UCSD-AML1 (cell line): ENCODE measurements around the gene GPR180.

Experiments used
- DNase-seq: peaks from one replicate; lab custom pipeline; 2025; ENCODE audit not compliant: unreplicated experiment; lab: John Stamatoyannopoulos, UW

Gene GPR180

GRCh38 chr13:94601446-94602431, at the start of gene GPR180:
TSS of gene GPR180 (plus strand) at chr13:94601857. CDS start at chr13:94601928, 71 bp downstream.
- DNase-seq = peak; percentile 96

GRCh38 chr13:94552095-94552494, 49.6 kb upstream of the GPR180 start:
- no peak for DNase-seq

DNA sequence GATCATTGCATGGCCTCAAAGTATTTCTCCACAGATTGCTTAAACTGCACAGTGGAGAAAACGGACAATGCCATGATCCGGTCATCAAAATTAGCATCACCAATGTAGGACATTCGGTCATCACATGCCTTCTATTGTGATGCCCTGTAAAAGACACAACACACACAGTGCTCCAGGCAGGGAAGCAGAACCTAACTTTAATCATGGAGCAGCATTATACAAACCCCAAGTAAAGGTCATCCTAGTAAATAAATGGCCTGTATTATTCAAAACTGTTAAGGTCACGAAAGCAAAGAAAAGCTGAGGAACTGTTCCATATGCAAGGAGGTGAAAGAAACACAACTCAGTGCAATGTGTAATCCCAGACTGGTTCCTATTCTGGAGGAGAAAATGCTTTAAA, 47.9 kb upstream of the GPR180 start:
- DNase-seq = no peak

DNA sequence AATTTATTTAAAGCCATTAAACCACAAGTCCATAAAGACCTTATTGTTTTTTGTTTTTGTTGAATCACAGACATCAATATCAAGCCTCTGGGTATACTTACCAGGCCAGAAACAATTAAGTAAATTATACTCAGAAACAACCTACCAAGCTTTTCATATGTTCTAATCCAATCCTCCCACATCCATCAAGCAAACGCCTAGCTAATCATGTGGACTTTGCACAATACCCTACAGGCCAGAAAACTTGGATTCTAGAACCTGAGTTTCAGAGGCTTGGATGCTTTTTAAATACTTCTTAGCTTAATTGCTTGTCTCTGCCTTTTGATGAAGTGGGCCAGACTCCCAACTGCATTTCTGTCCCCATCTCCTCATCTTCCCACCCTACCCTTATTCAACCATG, 45.6 kb upstream of the GPR180 start:
- DNase-seq = no peak

DNA sequence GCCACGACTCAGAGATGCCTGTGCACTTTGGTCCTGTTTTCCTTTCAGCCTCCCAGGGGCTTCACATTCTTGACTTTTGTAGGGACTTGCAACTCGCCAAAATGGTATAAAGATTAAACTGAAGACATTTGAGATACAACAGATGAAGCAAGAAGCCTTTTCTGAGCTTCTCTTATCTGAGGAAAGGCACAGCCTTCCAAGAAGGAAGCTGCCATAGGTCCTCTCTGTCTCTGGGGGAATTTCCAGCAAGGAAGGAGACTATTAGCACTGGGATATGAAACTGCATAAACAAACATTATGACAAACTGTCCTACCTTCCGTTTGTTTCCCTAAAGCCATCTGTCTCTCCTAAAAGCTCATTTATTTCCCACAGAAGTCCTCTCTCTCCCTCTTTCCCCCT, 45.0 kb upstream of the GPR180 start:
- DNase-seq = no peak

- no peak for DNase-seq
Measured at GRCh38 chr13:94557684-94558235, 43.9 kb upstream of the GPR180 start.

DNA sequence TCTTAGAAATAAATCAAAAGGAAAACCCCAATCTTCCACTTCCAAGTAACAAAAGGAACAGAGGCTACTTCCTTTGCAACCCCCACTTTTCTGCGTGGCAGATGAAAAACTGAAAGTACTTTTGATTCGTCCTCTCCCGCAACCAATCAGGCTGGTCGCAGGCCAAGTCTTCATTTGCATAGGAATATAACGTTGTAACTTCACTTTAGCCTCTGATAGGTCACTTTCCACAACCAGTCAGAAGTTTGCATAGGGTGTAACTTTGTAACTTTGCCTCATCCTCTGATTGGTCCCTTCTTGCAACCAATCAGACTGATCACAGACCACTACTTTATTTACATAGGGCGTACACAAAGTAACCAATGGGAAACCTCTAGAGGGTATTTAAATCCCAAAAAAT, 42.9 kb upstream of the GPR180 start:
- DNase-seq = no peak

DNA sequence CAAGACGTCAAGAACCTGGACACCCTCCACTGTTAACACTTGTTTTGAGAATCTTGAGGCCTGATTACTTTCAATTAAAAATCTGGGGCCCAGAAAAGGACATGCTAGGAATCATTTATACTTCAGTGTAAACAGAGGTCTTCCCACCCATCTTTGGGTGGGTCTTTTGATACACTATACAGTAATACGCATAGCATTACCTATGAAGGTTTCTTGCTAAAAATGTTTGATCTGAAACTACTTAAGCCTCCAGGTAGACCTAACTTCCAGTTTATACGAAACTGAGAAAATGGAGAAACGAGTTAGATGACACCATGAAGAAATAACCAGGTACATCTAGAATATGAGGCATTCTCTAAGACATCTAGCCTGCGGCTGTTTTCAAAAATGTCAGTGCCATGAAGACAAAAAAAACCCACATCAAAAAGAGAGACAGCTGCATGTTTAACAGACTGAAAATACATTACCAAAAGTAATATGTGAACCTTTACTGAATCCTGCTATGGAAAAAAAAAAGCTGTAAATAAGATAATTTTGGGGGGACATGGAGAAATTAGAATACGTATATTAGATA, 42.3 kb upstream of the GPR180 start:
- DNase-seq = no peak

DNA sequence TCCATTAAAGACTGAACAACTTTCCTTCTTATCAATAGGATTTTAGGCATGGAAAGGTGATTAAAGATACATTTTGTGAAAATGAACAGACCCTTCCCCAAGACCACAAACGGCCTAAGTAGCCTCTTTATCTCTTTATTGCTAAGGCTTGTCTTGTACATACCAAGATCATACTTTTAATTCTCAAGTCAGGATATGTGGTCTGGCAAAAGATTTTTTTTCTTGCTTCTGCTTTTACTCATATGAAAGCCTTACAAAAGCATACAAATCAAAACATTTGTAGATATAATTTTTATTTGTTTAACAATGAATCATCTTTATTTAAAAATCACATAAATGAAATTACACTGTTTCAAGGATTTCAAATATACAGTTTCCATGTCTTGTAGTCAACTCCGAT, 41.5 kb upstream of the GPR180 start:
- DNase-seq = no peak

GRCh38 chr13:94561126-94561525, 40.5 kb upstream of the GPR180 start:
- DNase-seq = no peak

DNA sequence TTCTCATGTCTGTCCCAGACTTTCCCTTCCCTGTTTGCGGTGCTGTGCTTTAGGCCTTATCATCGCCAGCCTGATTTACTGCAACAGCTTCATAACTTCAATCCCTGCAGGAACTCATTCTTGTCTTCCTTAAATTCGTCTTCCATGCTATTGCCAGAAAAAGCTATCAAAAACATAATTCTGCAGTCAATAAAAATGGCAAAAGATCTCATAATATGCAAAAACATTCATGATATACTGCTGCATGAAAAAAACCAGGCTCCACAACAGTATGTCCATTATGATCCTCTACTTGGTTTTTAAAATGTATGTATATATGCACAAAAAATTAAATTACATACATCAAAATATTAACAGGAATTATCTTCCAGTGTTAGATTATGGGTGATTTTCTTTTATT, 34.1 kb upstream of the GPR180 start:
- DNase-seq = no peak

DNA sequence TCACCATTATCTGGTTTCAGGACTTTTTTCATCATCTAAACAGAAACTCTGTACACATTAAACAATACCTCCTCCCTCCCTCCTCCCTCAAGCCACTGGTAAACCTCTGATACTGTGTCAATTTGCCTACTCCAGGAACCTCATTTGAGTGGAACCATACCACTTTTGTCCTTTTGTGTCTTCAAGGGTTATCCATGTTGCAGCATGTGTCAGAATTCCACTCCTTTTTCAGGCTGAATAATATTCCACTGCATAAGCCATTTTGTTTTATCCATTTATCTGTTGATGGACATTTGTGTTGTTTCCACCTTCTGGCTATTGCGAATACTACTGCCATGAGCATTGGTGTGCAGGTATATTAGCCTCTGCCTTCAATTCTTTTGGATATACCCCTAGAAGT, 33.2 kb upstream of the GPR180 start:
- no peak for DNase-seq

DNA sequence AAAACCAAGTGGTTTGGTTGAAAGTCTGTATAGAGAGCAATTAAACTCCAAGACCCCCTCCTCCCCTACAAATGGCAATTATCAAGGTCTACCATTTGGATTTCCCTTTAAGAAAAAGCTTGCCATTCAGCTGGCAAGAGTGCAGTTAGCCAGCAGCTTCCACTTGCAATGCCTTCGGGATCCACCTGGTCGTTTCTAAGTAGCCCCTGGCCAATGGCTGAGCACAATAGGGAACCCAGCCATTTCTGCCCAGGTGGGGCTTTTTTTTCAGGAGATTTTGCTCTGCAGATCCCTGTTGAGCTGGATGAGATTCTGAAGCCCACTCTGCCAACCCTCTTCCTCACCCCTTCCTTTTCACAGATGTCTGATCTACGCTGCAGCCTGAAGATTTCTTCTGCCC, 32.0 kb upstream of the GPR180 start:
- no peak for DNase-seq

- DNase-seq = no peak
Measured at GRCh38 chr13:94579063-94579462, 22.6 kb upstream of the GPR180 start.

DNA sequence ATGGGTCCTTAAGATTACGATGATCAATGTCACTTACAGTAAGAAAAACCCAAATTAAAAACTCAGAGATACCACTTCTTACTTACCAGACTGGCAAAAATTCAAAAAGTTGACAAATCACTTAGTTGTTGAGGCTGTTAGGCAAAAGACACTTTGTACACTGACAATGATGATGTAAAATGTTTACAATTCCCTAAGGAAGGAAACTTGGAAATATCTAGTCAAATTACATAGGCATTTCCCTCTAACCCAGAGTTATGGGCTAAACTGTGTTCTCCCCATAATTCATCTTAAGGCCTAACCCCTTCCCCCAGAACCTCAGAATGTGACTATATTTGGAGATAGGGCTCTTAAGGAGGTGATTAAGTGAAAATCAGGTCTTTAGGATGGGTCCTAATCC, 17.7 kb upstream of the GPR180 start:
- DNase-seq = no peak

- no peak for DNase-seq
Measured at GRCh38 chr13:94585543-94586101, 16.0 kb upstream of the GPR180 start.

DNA sequence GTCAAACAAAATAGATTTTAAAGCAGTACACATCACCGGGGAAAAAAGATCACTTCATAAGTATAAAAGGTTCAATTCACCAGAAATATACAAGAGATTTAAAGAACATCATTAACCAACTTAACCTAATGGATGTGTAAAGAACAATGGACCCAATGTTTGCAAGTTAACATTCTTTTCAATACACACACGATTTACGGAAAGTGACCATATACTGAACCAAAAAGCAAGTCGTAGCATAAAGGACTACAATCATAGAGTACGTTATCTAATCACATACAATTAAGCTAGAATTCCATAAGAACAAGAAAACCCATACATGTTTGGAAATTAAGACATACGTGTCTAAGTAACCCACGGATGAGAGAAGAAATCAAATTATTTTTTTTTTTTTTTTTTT, 15.3 kb upstream of the GPR180 start:
- DNase-seq = no peak

DNA sequence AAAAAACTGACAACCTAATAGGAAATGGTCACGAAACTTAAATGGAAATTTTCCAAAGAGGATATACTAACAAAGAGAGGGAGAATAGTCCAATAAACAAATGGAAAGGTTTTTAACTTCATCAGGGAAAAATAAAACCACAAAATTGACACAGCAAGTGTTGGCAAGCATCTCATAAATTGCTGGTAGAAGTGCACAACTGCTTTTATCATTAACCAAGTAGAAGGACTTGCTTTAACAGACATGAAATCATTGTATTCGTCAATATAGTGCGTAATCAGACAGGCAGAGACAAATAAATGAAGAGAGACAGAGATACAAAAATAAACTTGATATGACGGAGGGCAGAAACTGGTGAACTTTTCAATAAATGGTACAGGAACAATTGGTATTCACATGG, 13.1 kb upstream of the GPR180 start:
- DNase-seq = no peak

GRCh38 chr13:94590744-94591143, 10.9 kb upstream of the GPR180 start:
- no peak for DNase-seq

GRCh38 chr13:94595001-94595949, 6.4 kb upstream of the GPR180 start:
- no peak for DNase-seq
